Keratinocyte (primary cell): Measurements from ENCODE around the gene ANKRD44.

Source experiments
- EZH2 ChIP-seq: IDR thresholded peaks from one replicate; pipeline ENCODE4 v1.6.1; 2012; ENCODE audit warnings: inconsistent platforms, mild to moderate bottlenecking, low read length, moderate library complexity
- TF ChIP-seq, protein P1 (sequence below), 3 experiments: IDR thresholded peaks in 1 of 3; conservative IDR thresholded peaks in 1 of 3; optimal IDR thresholded peaks in 1 of 3; 2 replicates in 2 of 3; 3 replicates in 1 of 3; pipeline versions ENCODE3 to v1.5.1; 2011; ENCODE audit warnings: low read length in 3 of 3, mild to moderate bottlenecking in 3 of 3, moderate library complexity in 2 of 3, control low read depth in 1 of 3, inconsistent platforms in 1 of 3; ENCODE audit not compliant: insufficient read depth in 2 of 3; ENCODE audit errors: extremely low read depth in 1 of 3

GRCh38 chr2:197152451-197153228 is 157.9 kb downstream of the ANKRD44 start:
- TF ChIP-seq, protein P1, sequence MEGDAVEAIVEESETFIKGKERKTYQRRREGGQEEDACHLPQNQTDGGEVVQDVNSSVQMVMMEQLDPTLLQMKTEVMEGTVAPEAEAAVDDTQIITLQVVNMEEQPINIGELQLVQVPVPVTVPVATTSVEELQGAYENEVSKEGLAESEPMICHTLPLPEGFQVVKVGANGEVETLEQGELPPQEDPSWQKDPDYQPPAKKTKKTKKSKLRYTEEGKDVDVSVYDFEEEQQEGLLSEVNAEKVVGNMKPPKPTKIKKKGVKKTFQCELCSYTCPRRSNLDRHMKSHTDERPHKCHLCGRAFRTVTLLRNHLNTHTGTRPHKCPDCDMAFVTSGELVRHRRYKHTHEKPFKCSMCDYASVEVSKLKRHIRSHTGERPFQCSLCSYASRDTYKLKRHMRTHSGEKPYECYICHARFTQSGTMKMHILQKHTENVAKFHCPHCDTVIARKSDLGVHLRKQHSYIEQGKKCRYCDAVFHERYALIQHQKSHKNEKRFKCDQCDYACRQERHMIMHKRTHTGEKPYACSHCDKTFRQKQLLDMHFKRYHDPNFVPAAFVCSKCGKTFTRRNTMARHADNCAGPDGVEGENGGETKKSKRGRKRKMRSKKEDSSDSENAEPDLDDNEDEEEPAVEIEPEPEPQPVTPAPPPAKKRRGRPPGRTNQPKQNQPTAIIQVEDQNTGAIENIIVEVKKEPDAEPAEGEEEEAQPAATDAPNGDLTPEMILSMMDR (optimal IDR thresholded peaks at IDR 0.05 in 1 of 3, IDR thresholded peaks at IDR 0.05 in 1 of 3, conservative IDR thresholded peaks at IDR 0.05 in 1 of 3; ENCODE audit: extremely low read depth in 1 of 3, insufficient read depth in 2 of 3, low read length in 3 of 3) = no peak
- TF ChIP-seq EZH2 = no peak
